HepG2 (cell line): ENCODE measurements around the gene ACSS1. TPM values are rescaled to one million over a fixed set of nuclear protein-coding genes. Genes with fewer than 3 reads are reported as not detected.

Source experiments
- ATM ChIP-seq: fragments of 450-650 bp; IDR thresholded peaks from 2 replicates; pipeline ENCODE4 v1.7.1; 2017; ENCODE audit warnings: mild to moderate bottlenecking, borderline replicate concordance
- ATRX ChIP-seq: sonication (generic); formaldehyde crosslinking; IDR thresholded peaks from 2 replicates; pipeline ENCODE4 v1.4.0; 2020; ENCODE audit warnings: missing genetic modification reagents, borderline replicate concordance
- GABPA ChIP-seq, 2 experiments: IDR thresholded peaks; 2 replicates each; pipeline ENCODE4 v1.6.1; 2011 to 2016; ENCODE audit warnings: low read depth in 2 of 2, low read length in 1 of 2, missing biosample characterization in 1 of 2, missing genetic modification characterization in 1 of 2
- HNRNPH1 ChIP-seq: fragments of 200-400 bp; formaldehyde crosslinking; optimal IDR thresholded peaks from 2 replicates; pipeline ENCODE3; 2017; ENCODE audit warnings: mild to moderate bottlenecking, low read depth, low read length
- HNRNPLL ChIP-seq: fragments of 200-400 bp; formaldehyde crosslinking; IDR thresholded peaks from 2 replicates; pipeline ENCODE4 v1.6.1; 2017; ENCODE audit warnings: mild to moderate bottlenecking, low read depth, low read length; ENCODE audit not compliant: poor library complexity, severe bottlenecking
- IRF1 ChIP-seq: sonication (generic); formaldehyde crosslinking; IDR thresholded peaks from 2 replicates; pipeline ENCODE4 v1.4.0; 2020; ENCODE audit warnings: low read depth, mild to moderate bottlenecking, missing genetic modification reagents
- KLF15 ChIP-seq: sonication (generic); formaldehyde crosslinking; IDR thresholded peaks from 2 replicates; pipeline ENCODE4 v1.8.1; 2023; ENCODE audit warnings: borderline replicate concordance, mild to moderate bottlenecking, inconsistent platforms, missing genetic modification reagents, mixed read lengths
- KMT2A ChIP-seq: sonication (generic); formaldehyde crosslinking; IDR thresholded peaks from 2 replicates; pipeline ENCODE4 v1.4.0; 2020; ENCODE audit warnings: missing genetic modification reagents
- MAFF ChIP-seq: IDR thresholded peaks from 2 replicates; pipeline ENCODE4 v1.6.1; 2011; ENCODE audit warnings: low read depth, low read length, improper control_type of control experiment
- MAZ ChIP-seq, 2 experiments: sonication (generic) in 1 of 2; formaldehyde crosslinking in 1 of 2; IDR thresholded peaks; 2 replicates each; pipeline versions ENCODE4 v1.5.0 to v1.6.1; 2012 to 2020; ENCODE audit warnings: low read depth in 2 of 2, mild to moderate bottlenecking in 2 of 2, borderline replicate concordance in 1 of 2, improper control_type of control experiment in 1 of 2, low read length in 1 of 2, missing genetic modification reagents in 1 of 2, moderate library complexity in 1 of 2
- MTA1 ChIP-seq: sonication (generic); formaldehyde crosslinking; IDR thresholded peaks from 2 replicates; pipeline ENCODE4 v1.4.0; 2020; ENCODE audit warnings: missing genetic modification reagents, mild to moderate bottlenecking, borderline replicate concordance
- MTF2 ChIP-seq: sonication (generic); formaldehyde crosslinking; IDR thresholded peaks from 2 replicates; pipeline ENCODE4 v1.5.0; 2020; ENCODE audit warnings: missing genetic modification reagents, borderline replicate concordance
- NR2C2 ChIP-seq: sonication (generic); formaldehyde crosslinking; IDR thresholded peaks from 2 replicates; pipeline ENCODE4 v1.4.0; 2020; ENCODE audit warnings: missing genetic modification reagents, mild to moderate bottlenecking, moderate library complexity, borderline replicate concordance
- PAWR ChIP-seq: sonication (generic); formaldehyde crosslinking; IDR thresholded peaks from 2 replicates; pipeline ENCODE4 v1.4.0; 2020; ENCODE audit warnings: missing genetic modification reagents, mild to moderate bottlenecking, borderline replicate concordance
- PTBP1 ChIP-seq: fragments of 200-400 bp; formaldehyde crosslinking; IDR thresholded peaks from 2 replicates; pipeline ENCODE4 v1.6.1; 2018; ENCODE audit warnings: low read length, low read depth; ENCODE audit not compliant: poor library complexity, severe bottlenecking
- RNF2 ChIP-seq: fragments of 450-650 bp; conservative IDR thresholded peaks from 2 replicates; pipeline ENCODE4 v1.6.1; 2016; ENCODE audit warnings: low read depth
- SMAD9 ChIP-seq: sonication (generic); formaldehyde crosslinking; IDR thresholded peaks from 2 replicates; pipeline ENCODE4 v1.5.1; 2020; ENCODE audit warnings: mild to moderate bottlenecking, missing genetic modification reagents
- SMC3 ChIP-seq: IDR thresholded peaks from 2 replicates; pipeline ENCODE4 v1.6.1; 2011; ENCODE audit warnings: low read length, improper control_type of control experiment
- SNAPC2 ChIP-seq: sonication (generic); formaldehyde crosslinking; IDR thresholded peaks from 2 replicates; pipeline ENCODE4 v1.8.1; 2022; ENCODE audit warnings: mild to moderate bottlenecking, missing genetic modification reagents
- ZNF138 ChIP-seq: sonication (generic); formaldehyde crosslinking; IDR thresholded peaks from 2 replicates; pipeline ENCODE4 v1.5.0; 2020; ENCODE audit warnings: mild to moderate bottlenecking, low read depth, missing genetic modification reagents
- ZNF230 ChIP-seq: sonication (generic); formaldehyde crosslinking; IDR thresholded peaks from 2 replicates; pipeline ENCODE4 v1.4.0; 2020; ENCODE audit warnings: mild to moderate bottlenecking, missing genetic modification reagents
- ZNF354B ChIP-seq: sonication (generic); formaldehyde crosslinking; IDR thresholded peaks from 2 replicates; pipeline ENCODE4 v1.8.0; 2022; ENCODE audit warnings: mild to moderate bottlenecking, missing genetic modification reagents
- ZNF782 ChIP-seq: sonication (generic); formaldehyde crosslinking; IDR thresholded peaks from 2 replicates; pipeline ENCODE4 v1.4.0; 2020; ENCODE audit warnings: missing genetic modification reagents, mild to moderate bottlenecking, borderline replicate concordance
- ZSCAN31 ChIP-seq: sonication (generic); formaldehyde crosslinking; IDR thresholded peaks from 2 replicates; pipeline ENCODE4 v1.5.0; 2020; ENCODE audit warnings: low read depth, mild to moderate bottlenecking, missing genetic modification reagents
- polyA plus RNA-seq, 8 experiments: library from polyadenylated mRNA; depleted of rRNA in 3 of 8; stranded (reverse) in 7 of 8; unstranded in 1 of 8; fragments of >200 nt; fragmentation: Illumina TruSeq in 4 of 8; extraction: Trizol in 4 of 8; gene quantifications; 2 replicates each; pipeline versions ENCODE4 v1.2.1 to v1.2.3, GENCODE V29; 2011 to 2016; ENCODE audit warnings: low read depth in 4 of 8, missing spikeins in 1 of 8, mixed read lengths in 1 of 8; ENCODE audit not compliant: insufficient read depth in 1 of 8
- total RNA-seq, 5 experiments: library from RNA; depleted of rRNA; stranded (reverse); fragments of >200 nt; fragmentation: Illumina TruSeq; extraction: Trizol; gene quantifications; 2 replicates each; pipeline ENCODE4 v1.2.3, GENCODE V29; 2016; ENCODE audit warnings: low read depth in 1 of 5
- TF ChIP-seq, protein P1 (sequence below): IDR thresholded peaks from 2 replicates; pipeline ENCODE4 v1.6.1; 2018; ENCODE audit warnings: missing genetic modification reagents, mild to moderate bottlenecking, missing compliant biosample characterization
- TF ChIP-seq, protein P2 (sequence below): sonication (generic); formaldehyde crosslinking; IDR thresholded peaks from 2 replicates; pipeline ENCODE4 v1.5.0; 2020; ENCODE audit warnings: mild to moderate bottlenecking, missing genetic modification reagents

The ACSS1 gene
- total and polyA plus RNA-seq, 2 of the 13 experiments (the other 11 are each of a cell fraction or from before 2014, with no cell fraction given) = 15.2 to 41.6 TPM

DNA sequence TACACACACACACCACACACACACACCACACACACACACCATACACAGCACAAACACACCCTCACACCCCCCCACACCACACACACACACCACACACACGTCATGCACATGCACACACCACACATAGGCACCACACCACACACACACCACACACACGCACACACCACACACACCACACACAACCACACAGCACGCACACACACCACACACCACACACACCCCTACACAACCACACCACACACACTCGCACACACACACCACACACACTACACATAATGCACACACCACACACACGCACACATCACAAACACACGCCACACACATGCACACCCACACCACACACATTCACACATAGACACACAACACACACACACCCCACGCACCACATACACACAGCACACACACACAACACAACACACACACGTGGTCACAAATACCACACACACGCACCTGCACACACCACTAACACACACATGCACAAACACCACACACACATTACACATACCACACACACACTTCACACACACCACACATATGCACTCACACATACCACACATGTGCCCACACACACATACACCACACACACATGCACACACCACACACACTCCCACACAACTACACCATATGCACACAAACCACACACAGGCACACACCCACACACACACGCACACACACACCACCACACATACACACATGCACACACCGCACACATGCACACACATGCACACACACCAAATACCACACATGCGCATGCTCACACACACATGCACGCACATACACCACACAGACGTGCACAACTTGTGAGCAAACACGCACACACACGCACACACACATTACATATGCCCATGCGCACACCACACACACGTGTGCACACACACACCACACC is 9.4 kb upstream of the ACSS1 start (continued):
- TF ChIP-seq ATRX (CRISPR knock-in tag) = no peak
- TF ChIP-seq, protein P1, sequence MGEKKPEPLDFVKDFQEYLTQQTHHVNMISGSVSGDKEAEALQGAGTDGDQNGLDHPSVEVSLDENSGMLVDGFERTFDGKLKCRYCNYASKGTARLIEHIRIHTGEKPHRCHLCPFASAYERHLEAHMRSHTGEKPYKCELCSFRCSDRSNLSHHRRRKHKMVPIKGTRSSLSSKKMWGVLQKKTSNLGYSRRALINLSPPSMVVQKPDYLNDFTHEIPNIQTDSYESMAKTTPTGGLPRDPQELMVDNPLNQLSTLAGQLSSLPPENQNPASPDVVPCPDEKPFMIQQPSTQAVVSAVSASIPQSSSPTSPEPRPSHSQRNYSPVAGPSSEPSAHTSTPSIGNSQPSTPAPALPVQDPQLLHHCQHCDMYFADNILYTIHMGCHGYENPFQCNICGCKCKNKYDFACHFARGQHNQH (CRISPR knock-in tag) = no peak
- TF ChIP-seq ZNF230 (CRISPR knock-in tag) = peak; percentile 51; the same call in 1 of the 2 replicates
- 0 out of 2 replicates have a peak, but pooled peaks have one; percentile 23 for TF ChIP-seq ZNF782 (CRISPR knock-in tag)
- no peak for TF ChIP-seq HNRNPH1
- peak; percentile 52 for TF ChIP-seq HNRNPLL
- no peak for TF ChIP-seq MAZ (IDR thresholded peaks at IDR 0.05; ENCODE audit: borderline replicate concordance, low read depth, low read length)
- no peak for TF ChIP-seq MAZ (CRISPR knock-in tag; IDR thresholded peaks at IDR 0.05; ENCODE audit: low read depth)
- TF ChIP-seq ATM = peak; percentile 70; the same call in 1 of the 2 replicates
- no peak for TF ChIP-seq SMC3
- no peak for TF ChIP-seq IRF1 (CRISPR knock-in tag)
- no peak for TF ChIP-seq KLF15
- no peak for TF ChIP-seq MAFF
- no peak for TF ChIP-seq PTBP1
- no peak for TF ChIP-seq NR2C2 (CRISPR knock-in tag)
- TF ChIP-seq ZNF138 (CRISPR knock-in tag) = no peak
- no peak for TF ChIP-seq SNAPC2
- no peak for TF ChIP-seq ZNF354B
- TF ChIP-seq KMT2A = no peak
- no peak for TF ChIP-seq MTF2 (CRISPR knock-in tag)
- TF ChIP-seq GABPA (IDR thresholded peaks at IDR 0.05; ENCODE audit: low read depth, low read length) = peak; percentile 10; the same call in 1 of the 2 replicates
- TF ChIP-seq GABPA (CRISPR knock-in tag; IDR thresholded peaks at IDR 0.05; ENCODE audit: low read depth) = no peak
- TF ChIP-seq SMAD9 = no peak
- TF ChIP-seq RNF2 = no peak
- TF ChIP-seq, protein P2, sequence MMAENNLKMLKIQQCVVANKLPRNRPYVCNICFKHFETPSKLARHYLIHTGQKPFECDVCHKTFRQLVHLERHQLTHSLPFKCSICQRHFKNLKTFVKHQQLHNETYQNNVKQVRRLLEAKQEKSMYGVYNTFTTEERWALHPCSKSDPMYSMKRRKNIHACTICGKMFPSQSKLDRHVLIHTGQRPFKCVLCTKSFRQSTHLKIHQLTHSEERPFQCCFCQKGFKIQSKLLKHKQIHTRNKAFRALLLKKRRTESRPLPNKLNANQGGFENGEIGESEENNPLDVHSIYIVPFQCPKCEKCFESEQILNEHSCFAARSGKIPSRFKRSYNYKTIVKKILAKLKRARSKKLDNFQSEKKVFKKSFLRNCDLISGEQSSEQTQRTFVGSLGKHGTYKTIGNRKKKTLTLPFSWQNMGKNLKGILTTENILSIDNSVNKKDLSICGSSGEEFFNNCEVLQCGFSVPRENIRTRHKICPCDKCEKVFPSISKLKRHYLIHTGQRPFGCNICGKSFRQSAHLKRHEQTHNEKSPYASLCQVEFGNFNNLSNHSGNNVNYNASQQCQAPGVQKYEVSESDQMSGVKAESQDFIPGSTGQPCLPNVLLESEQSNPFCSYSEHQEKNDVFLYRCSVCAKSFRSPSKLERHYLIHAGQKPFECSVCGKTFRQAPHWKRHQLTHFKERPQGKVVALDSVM (CRISPR knock-in tag) = no peak
- no peak for TF ChIP-seq PAWR
- peak; percentile 70; the same call in 1 of the 2 replicates for TF ChIP-seq MTA1 (CRISPR knock-in tag)
- no peak for TF ChIP-seq ZSCAN31 (CRISPR knock-in tag)
